ENCODE data around the gene SLC4A7.
A peak's percentile ranks its signal among the peaks of the same experiment; 100 is the strongest.
"Not testable (repeated sequence)": the region's sequence is repeated elsewhere in the genome, so short reads cannot be mapped to it uniquely, and the experiment has no call there.

SLC4A7 gene

DNA sequence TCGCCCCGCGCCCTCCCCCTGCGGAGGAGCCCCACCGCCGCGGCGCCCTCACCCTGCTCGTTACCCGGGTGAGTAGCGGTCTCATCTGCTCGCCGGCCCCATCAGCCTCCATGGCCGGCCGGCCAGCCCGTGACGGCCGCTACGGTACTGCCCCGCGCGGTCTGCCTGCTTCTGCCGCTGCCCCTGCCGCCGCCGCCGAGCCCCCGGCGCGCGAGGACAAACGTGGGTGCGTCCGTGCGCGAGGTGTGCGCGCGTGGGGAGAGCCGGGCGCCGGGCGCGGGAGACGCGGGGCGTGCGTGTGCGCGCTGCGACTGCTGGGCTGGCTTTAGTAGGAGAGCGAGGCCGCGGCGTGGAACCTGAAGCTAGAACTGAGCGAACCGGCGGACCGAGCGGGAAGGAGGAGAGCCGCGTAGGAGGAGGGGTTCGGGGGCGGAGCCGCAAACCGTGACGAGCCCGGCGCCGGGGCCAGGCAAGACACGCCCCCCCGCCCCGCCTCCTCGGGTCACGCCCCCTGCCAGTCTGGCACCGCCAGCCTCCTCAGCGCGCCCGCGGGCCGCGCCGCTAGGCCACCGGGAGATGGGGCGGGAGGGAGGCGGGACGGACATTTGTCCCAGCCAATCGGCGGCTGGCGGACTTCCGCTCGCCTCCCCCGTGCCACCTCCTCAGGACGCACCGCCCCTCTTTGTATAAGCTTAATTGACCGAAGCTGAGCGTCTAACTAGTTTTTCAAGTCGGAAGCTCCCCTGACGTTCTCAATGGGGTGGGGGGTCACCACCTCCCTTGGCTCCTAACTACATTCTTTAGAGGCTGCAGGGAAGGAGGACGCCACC lies at the start of gene SLC4A7:
Gene SLC4A7, minus strand, starts transcription at position 370 of the 830 bp plus-strand sequence. Its CDS starts 258 bp downstream, at position 112.
- peak; percentile 52 for DNase-seq

DNA sequence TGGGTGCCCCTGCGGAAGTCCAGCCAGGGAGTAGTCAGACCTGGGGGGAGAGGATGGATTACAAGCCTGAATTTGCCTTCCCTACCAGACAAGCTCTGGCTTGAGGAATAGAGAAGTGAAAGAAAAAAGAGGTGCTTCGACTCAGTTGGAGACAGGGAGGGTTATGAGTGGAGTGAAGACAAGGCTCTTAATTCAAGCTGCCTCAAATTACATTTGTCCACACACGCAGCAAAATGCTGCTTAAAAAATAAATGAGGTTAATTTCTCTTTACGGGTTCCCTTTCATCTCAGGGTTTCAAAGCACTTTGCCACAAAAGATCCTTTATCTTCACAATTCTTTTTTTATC lies 49.0 kb upstream of the SLC4A7 start:
- no peak for DNase-seq

DNA sequence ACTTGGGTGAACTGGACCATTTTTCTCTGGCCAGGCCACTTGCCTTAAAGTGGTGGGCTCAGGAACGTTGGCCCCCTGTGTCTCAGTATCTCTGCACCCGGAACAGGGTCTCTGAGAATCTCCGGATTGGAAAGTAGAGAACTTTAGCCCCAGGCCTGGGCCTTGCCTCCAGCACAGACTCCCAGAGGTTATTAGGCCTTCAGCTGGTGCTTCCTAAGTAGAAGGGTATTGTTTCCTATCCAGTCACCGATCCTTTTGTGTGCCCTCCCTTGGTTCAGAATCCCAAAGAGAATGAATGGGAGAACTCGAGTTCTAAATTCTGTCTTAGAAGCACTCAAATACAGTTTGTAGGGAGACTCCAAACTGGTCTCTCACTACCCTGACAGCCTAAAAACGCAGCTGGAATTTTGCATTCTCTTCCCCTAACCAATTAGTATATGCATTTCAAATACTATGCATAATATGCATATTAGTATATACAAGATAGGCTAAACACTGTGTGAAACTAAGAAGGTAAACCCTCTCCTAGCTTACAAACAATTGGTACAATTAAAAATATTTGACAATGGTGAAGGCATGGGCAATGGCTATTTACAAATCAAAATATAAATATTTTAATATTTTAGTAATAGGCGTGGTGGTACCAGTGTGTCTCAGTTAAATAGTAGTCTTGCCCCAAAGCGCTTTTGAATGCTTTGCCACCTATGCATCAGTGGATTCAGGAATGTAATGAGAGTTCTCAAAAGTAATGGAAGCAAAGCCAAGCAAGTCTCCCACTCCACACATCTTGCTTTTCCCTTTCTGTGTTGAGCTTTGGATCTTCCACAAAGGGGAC lies 48.5 kb upstream of the SLC4A7 start:
- no peak for DNase-seq

DNA sequence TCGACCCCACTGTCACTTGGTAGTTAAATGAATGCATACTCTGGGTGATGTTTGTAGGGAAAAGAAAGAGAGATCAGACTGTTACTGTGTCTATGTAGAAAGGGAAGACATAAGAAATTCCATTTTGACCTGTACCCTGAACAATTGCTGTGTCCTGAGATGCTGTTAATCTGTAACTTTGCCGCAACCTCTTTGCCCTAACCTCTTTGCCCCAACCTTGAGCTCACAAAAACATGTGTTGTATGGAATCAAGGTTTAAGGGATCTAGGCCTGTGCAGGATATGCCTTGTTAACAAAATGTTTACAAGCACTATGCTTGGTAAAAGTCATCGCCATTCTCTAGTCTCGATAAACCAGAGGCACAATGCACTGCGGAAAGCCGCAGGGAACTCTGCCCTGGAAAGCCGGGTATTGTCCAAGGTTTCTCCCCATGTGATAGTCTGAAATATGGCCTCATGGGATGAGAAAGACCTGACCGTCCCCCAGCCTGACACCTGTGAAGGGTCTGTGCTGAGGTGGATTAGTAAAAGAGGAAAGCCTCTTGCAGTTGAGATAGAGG lies 47.1 kb upstream of the SLC4A7 start:
- not testable (repeated sequence) for DNase-seq

DNA sequence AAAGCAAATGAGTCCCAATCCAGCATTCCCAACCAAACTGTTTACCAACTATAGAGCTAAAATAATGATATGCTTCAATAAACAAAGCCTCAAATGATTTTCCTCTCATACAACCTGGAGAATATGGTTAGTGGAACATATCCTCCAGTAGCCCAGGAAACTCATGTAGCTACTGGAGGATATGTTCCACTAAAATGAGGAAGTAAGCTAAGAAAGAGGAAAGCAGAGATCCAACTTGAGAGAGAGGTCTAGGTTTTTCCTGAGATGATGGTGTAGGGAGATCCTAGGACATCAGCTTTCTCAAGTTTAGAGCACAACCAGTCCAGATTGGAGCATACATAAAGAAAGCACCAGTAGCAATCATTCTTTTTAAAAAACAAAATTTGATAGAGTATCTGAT lies 44.6 kb upstream of the SLC4A7 start:
- no peak for DNase-seq

DNA sequence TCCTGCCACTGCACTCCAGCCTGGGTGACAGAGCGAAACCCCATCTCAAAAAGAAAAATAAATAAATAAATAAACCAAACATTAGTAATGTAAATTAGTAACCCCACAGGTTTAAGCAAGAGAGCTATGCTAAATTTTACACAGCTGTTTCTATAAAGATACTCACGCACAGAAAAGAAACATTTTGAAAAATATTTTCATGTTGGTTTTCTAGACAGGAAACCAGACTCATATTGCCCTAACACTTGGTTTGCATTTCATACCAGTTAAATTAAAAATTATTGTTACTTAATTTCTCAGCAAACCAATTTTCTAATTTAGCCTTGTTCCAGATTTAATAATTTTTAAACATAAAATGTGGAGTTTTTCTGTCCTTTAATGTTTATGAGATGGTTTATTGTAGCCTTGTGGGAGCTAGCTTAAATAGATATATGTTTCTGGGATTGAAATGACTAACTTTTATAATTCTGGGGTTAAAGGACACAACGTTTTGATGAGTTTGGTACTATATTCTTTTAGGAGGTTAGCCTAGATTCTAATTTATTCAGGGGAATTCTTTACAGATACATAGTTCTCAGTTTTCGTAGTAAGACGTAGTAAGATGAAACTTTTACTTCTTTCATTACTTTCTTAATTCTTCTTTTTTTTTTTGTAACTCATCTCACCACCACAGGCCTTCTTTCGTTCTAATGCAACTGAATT lies 42.6 kb upstream of the SLC4A7 start:
- no peak for DNase-seq

DNA sequence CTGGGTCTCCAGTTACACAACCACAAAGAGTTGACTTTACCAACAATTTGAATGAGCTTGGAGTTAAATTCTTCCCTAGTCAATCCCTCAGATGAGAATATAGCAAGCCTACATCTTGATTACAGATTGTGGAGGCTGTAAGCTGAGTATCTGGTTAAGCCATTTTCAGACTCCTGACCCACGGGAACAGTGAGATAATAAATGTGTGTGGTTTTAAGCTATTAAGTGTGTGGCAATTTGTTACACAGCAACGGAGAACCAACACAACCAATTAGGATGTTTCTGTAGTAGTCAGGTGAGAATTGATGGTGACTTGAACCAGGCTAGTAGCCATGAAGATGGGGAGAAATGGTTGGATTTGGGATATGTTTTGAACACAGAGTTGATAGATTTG lies 37.7 kb upstream of the SLC4A7 start:
- no peak for DNase-seq

DNA sequence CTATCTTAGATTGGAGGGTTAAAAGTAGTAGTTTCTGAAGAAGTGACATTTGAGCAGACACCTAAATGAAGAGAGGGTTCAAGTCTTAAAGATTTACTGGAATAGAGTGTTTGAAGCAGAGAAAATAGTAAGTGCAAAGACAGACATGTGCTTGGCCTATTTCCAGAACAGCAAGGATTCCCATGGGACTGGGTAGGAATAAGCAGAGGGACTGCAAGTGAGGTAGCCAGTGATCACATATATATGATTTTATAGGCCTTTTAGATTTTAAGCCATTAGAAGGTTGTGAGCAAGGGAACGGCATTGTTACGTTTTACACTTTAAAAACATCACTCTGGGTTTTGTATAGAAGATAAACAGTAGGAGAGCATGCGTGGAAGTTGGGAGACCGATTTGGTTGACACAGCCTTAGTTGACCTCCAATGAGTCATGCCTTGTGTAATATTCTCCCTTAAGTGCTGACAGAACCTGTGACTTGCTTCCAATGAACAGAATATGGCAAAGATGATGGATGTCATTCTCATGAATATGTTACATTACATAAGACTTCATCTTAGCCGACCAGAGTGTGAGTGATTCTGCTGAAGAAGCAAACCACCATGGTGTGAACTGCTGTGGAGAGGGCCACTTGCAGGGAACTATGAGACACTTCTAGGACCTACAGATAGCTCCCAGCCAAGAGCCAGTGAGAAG lies 37.1 kb upstream of the SLC4A7 start:
- DNase-seq, result no peak

DNA sequence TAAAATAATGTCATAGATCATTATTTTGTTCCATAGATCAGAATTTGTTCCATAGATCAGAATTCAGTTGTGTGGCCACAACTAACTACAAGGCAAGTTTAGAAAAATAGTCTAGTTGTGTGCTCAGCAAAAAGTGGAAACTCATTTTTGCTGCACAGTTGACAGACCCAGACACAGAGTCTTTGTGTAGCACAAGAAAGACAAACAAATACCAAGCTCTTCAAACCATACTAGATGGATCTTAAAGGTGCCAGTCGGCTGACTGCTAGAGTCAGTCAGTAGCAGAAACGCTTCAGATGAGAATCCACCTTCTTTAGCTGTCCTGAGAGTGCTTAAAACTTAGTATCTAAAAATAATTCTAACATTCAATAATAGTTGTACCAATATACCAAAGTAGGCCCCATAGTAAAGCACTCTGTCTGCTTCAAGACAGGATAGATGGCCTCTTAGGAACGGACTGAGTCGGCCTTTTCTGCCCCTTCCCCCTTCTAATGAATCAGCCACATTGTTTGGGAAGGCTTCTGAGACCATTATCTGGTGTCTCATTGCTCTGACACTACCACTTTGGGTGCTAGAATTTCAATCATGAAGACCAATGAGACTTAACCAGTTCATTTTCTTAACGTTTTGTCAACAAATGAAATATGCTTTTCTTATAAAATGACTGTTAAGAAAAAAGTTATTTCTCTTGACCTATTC lies 27.7 kb upstream of the SLC4A7 start:
- DNase-seq, result no peak

DNA sequence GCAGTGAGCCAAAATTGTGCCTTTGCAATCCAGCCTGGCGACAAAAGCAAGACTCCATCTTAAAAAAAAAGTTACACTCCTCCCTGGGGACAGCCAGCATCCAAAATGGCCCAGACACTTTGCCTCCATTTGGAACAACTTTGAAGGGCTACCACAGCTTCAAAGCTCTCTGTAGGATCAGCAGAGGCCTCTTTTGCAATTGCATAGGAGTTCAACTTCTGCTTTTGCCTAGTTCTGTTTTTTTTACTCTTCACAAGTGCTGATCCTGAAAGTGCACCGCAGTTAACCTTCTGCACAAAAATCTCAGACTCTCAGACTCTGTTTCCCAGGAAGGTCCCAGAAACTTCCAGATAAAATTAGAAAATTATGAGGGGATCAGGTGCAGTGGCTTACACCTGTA lies 25.2 kb upstream of the SLC4A7 start:
- no peak for DNase-seq

DNA sequence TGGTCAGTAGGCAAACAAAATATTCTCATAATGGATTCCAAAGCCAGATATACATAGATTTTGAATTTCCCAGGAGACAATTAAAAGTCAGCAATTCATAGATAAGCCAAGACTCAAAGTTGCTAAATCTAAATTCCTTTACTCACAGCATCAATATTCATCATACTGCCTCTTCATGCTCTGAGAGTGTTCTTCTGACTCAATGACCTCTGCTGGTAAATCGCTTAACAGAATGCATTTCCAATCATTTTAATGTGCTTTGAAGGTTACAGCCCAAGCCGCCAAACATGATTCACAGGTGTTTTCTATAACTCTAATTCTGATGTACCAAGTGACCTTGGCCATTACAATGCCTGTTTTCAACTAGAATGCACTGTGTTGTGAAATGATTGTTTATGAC lies 24.2 kb upstream of the SLC4A7 start:
- DNase-seq, result no peak

DNA sequence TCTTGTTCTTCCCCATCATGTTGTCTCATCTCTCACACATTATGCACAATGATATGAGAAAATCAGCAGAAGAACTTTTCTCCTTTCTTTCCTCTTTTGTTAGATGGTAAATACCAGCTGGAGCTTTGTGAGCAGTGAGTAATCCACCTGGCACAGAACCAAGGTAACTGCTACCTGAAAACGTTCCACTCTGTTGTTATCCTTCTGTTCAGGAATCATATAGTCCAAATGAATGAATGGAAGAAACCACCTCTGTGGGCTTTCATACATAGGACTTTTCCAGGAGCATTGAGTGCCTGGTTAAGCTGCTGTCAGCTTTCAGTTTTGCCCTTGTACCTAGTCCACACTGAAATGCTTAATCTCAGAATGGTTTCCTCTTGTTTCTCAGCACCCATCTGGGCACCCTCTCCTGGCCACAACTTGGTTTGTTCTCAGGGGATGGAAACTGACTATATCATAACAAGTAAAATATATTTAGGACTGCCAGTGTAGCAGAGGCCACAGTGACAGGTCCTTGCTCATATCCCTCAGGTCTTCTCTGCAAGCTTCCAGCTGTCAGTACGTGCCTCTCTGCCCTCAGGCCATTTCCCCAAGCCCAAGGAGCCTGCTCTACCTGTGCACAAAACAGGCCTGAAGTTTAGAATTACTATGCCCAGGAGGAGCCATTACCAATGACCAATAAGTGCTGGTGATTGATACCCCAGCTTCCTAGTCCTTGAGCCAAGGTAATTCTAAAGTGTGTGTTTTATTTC lies 23.5 kb upstream of the SLC4A7 start:
- no peak for DNase-seq

DNA sequence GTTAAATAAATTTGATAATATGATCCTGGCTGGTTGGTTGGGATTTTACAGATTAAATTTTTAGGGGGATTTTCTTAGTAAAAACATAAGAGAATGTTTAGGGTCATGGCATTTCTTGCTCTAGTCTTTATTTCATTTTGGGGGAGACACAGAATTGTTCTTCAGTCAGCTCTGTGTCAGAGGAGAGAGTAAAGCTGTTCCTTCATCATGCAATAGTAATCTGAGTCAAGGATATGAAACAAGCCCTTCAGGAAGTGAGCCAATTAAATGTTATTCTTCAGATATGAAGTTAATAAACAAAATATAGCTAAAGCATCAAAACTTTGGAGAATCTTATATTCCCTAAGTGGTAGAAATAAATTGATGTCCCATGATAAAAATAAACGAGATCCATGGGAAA lies 22.9 kb upstream of the SLC4A7 start:
- DNase-seq, result no peak

DNA sequence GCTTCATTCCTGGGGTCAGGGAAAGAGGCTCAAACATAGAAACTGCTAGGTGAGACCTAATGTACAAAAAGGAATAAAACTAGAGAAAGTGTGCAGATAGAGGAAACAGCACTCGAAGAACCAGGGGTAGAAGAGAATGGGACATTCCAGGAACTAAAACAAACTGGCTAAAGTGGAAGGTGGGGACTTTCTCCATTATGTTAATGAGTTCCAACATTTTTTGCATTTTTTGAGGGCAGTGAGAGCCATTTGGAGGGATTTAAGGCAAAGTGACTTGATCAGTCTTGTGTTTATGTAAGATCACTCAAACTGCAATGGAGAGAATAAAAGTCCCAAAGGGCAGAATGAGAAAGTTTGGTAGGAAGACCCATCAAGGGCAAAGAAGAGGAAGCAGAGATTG lies 20.6 kb upstream of the SLC4A7 start:
- DNase-seq, result no peak

DNA sequence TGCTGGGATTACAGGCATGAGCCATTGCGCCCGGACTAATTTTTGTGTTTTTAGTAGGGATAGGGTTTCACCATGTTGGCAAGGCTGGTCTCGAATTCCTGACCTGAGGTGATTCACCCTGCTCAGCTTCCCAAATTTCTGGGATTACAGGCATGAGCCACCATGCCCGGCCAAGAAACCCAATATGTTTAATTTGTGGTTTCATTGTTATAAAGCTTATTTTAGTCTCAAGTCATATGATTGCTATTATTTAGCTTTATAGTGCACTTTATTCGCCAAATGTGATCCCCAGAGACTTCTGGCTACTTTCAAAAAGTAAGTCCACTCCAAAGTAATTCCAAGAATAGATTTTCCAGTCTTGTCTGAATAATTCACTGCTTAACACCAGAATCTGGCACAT lies 19.3 kb upstream of the SLC4A7 start:
- DNase-seq, result no peak

DNA sequence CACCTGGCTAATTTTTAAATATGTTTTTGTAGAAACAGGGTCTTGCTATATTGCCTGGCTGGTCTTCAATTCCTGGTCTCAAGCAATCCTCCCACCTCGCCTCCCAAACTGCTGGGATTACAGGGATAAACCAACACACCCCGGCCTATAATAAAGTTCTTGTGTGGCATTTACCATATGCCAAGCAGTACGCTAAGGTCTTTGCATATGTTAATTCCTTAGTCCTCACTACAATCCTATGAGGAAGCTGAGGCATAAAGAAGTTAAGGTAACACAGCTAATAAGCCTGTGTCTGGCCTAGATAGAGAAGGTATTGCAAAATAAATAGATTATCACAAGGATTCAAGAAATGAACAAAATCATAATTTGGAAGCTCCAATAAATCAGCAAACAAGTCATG lies 17.6 kb upstream of the SLC4A7 start:
- DNase-seq, result no peak

DNA sequence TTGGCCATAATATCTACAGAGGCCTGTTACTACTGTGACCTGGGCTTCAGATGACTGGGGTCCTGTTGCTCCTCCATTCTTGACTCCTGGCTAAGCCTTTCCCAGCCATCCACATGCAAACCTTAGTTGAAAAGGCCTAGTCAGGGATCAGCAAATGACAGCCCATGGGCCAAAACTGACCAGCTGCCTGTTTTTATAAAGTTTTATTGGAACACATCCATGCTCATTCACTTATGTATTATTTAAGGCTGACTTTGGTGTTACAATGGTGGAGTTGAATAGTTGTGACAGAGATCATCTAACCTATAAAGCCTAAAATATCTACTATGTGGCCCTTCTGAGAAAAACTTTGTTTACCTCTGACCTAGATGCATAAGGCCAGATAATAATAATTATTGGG lies 16.8 kb upstream of the SLC4A7 start:
- DNase-seq, result no peak

DNA sequence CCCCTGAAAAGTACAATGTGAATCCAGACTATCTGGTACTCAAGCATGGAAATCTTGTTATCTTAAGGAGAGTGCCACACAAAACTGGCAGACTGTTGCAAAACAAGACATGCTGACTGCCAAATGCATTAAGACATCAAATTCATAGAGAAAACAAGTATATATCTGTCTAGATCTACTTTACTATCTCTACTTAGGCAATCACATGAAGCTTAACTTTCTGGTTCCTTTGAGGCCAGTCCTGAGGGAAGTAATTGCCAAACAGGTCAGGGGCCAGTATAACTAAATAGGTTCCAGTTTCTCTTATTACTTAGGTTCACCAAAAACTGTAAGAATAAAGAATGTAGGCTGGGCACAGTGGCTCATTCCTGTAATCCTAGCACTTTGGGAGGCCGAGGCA lies 15.9 kb upstream of the SLC4A7 start:
- DNase-seq, result no peak

DNA sequence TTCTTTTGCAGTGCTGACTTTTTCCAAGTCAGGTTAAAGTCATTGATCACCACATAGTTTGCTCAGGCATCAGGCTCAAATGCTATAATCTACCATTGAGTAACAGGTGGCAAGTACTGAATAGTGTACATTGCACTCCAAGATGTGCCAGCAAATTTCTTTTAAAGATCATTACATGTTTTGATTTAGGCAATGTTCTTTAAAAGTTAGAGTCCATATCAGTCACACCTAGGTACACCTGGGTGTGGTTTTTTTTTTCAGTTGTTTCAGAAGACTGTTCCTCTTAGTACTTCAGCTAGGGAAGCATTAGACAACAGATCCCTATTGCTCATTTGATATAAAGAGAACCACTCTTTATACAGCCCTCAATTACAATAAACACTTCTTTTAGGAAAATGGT lies 10.6 kb upstream of the SLC4A7 start:
- DNase-seq, result no peak

DNA sequence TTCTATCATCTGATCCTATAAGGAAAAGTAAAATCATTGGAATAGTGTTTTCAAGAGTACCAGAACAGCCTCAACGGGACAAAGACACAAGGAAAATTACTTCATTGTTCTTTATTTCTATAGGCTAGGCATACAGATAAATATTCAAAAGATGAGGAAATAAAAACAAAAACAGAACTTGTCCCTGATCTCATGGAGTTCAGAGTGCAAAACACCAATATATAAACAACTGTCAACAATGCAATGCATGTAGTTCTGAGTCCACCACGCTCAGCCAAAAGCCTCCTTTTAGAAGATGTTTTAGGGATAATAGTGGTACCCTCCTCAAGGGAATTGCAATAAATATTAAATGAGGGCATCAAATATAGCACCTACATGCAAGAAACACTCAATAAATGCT lies 4.6 kb upstream of the SLC4A7 start:
- no peak for DNase-seq

DNA sequence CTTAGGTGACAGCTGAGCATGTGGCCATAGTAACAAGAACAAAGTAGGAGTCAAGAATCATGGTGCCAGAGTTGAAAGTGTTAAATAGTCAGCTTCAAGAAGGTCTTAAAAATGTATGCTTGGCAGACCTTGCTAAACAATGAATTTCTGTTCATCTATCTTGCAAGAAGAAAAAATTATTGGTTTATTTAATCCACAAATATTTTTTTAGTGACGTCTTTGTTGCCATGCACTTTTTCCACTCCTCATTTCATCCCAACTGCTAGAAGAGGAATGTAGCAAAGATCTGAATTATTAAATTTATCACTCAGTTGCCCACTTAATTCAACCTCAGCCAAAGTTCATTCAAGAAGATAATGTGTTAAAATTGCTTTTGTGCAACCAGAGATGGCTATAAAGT lies 3.2 kb upstream of the SLC4A7 start:
- no peak for DNase-seq

Data from NCI-H1694 treated with DMSO at 0.1 percent for 48 hours (cell line).